ENCODE measurements around the gene TEX22.
A peak's percentile ranks its signal among the peaks of the same experiment; 100 is the strongest.

TEX22 gene

GRCh38 chr14:105367116-105368031 lies 31.0 kb upstream of the TEX22 start:
- no peak for DNase-seq

- no peak for DNase-seq
These were observed 30.3 kb upstream of the TEX22 start for GRCh38 chr14:105368032-105368417.

GRCh38 chr14:105368426-105368825 lies 29.9 kb upstream of the TEX22 start:
- no peak for DNase-seq

DNA sequence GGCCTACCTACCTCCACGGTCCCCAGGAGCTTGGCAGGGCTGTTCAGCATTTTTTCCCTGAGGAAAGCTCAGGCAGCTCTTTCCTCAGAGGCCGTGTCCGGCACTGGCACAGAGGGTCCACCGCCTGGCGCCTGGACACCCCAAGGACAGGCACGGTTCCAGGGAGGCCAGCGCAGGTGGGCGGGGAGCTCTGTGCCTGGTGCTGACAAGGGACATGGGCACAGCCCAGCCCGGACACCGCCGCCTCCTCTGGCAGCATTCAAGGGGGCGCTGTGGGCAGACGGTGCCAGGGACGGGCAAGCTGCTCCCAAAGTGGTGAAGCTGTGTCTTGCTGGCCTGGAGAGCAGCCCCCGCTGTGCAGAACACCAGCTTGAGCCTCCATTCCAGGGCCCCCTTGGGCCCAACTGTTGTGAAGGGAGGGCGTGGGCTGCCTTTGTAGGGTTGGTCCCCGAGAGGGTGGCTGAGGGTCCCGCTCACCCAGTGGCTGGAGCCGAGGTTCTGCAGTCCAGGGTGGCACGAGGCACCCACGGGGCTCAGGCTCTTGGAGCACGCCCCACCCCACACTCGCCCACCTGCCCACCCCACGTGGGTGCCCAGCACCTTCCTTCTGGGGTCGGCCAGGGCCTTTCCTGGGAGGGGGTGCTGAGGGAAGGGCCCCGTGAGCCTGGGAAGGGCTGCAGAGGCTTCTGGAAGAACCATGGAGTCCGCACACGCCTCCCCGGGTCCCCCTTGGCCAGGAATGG lies 29.3 kb upstream of the TEX22 start:
- DNase-seq, result no peak

DNA sequence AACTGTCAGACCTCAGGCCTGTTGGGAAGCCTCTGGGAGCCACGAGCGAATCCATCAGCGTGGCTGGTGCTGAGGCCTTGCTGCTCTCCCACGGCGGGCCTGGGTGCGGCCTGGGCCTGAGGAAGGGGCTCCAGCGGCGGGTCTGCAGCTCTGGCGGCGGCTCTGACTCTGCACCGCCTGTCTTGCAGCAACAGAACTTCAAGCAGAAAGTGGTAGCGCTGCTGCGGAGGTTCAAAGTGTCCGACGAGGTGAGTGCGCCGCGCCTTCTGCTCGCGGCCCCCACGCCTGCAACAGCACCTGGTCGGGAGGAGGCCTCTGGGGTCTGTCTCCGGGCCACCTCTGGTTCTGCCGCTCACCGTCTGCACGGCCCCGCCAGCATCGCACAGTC lies 28.7 kb upstream of the TEX22 start:
- DNase-seq, result no peak

- DNase-seq, result no peak
These were observed 23.9 kb upstream of the TEX22 start for GRCh38 chr14:105374389-105374788.

DNA sequence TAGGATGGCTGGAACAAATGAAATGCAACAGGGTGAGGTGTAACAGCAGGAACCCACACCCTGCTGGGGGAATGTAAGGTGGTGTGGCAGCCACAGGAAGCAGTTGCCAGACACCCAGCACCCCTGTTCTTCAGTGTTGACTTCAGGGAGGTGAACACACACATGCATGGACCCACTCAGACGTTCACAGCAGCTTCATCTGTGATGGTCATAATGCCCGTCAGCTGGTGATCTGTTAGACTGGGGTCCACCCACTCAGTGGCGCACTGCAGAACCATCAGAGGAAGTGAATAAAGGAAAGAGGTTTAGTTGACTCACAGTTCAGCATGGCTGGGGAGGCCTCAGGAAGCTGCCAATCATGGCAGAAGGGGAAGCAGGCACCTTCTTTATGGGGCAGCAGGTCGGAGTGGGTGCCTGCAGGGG lies 22.7 kb upstream of the TEX22 start:
- DNase-seq, result peak; percentile 27

GRCh38 chr14:105376521-105377440 lies 21.6 kb upstream of the TEX22 start:
- DNase-seq, result no peak

DNA sequence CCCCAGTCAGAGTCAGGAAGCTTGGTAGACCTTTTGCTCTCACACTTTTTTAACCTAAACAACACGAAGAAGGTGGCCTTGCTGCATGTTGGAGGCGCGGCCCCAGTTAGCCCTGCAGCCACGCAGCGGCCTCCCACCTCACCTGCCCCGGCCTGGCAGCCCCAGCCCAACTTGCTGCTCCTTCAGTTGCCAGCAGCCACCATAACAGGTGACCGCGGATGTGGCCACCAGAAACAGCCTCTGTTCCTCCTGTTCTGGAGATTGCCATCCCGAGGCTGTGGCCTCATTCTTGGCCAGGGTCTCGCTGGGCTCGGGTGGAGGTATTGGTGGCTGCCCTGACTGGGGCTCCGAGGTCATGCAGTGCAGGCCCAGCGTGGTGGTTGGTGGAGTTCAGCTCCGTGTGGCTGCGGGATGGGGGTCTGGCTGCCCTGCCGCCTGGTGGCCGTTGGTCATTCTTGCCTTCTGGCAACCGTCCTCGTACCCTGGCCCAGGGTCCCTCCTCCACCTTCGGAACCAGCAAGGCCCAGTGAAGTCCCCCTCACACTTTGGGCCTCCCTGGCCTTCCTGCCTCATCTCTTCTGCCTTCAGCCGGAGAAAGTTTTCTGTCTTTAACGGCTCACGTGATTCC lies 20.7 kb upstream of the TEX22 start:
- no peak for DNase-seq

DNA sequence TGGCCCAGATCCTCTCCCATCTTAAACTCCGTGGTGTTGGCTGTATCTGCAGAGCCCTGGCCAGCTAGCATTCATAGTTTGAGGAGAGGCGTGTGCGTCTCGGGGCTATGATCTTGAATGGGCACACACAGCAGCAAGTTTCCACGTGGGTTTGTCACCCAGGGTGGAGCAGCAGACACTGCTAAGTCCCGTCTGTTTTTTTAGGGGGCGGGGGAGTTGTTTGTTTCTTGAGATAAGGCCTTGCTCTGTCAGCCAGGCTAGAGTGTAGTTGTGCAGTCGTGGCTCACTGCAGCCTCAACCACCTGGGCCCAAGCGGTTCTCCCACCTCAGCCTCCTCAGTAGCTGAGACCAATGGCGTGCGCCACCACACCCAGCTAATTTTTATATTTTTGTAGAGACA lies 20.1 kb upstream of the TEX22 start:
- DNase-seq, result no peak

DNA sequence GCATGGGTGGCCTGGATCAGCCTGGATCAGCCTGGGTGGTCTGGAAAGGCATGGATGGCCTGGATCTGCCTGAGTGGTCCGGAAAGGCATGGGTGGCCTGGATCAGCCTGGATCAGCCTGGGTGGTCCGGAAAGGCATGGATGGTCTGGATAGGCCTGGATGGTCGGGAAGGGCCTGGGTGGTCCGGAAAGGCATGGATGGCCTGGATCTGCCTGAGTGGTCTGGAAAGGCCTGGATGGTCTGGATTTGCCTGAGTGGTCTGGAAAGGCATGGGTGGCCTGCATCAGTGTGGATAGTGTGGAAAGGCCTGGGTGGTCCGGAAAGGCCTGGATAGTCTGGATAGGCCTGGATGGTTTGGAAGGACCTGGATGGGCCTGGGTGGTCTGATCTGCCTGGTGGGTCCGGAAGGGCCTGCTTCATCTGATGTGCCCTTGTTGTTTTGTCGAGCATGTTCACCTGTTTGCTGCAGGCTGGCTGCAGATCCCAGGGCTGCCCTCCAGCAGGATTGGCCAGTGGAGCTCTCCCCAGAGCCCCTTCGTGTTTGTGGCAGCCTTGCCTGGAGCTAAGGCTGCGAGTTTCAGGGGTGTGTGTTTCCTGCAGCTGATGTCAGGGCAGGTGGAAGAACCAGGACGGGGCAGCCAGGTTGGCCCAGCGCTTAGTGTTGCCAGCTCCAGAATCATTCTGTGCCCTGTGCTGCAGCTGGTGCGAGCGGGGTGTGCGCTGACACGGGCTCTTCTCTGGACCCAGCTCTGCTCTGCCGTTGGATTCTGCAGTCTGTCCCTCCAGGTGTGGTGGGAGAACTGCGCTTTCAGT lies 19.3 kb upstream of the TEX22 start:
- no peak for DNase-seq

DNA sequence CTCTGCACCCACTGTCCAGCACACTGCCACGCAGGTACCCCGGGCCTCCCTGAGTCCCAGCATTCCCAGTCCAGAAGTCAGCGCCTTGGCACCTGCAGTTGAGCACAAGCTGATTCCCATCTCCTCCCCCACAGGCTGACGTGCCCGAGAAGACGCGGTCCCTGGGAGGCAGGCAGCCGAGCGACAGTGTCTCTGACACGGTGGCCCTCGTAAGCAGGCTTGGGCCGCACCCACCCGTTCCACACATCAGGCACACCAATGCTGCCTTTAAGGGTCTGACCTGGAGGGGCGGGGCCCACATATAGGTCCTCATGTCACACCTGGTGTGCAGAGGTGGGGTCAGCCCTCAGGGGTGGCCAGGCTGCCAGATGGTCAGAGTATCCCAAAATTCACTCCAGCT lies 18.4 kb upstream of the TEX22 start:
- DNase-seq, result no peak

GRCh38 chr14:105380756-105381155 lies 17.6 kb upstream of the TEX22 start:
- no peak for DNase-seq

DNA sequence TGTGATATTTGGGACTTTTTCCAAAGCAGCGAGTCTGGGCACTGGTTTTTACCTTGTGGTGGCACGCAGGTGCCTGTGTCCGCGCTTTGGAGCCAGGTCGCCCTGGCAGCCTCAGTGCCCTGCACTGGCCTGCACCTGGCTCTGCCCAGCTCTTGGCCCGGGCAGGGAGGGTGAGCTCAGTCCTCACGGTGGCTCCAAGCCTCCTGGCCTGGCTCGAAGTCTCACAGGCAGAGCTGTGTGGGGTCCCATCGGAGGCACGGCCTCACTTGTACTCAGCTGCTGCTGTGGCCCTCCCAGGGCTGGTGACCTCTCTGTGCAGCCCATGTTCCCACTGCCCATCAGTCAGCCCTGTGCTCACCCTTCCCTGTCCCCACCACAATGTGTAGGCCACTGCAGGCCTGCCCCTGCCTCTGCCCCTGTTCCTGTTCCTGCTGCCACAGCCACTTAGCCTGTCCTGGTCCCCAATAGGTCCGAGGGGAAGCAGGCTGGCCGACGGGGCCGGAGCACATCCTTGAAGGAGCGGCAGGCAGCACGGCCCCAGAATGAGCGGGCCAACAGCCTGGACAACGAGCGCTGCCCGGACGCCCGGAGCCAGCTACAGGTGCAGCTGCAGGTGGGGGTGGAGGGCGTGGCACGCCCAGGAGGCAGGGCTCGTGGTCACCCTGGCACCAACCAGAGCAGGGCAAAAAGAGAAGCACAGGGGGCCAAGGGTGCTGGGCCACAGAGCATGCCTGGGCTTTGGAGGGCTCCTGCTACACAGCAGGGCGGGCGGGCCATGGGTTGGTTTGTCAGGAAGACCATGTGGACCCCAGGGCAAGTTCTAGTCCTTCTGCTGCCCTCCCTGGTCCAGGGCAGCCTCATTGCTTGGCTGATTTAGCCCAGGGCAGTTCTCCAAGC lies 16.6 kb upstream of the TEX22 start:
- no peak for DNase-seq

- no peak for DNase-seq
These were observed 15.8 kb upstream of the TEX22 start for GRCh38 chr14:105382343-105383082.

GRCh38 chr14:105383083-105383730 lies 15.1 kb upstream of the TEX22 start:
- DNase-seq, result no peak

GRCh38 chr14:105384041-105384557 lies 14.2 kb upstream of the TEX22 start:
- DNase-seq, result no peak

DNA sequence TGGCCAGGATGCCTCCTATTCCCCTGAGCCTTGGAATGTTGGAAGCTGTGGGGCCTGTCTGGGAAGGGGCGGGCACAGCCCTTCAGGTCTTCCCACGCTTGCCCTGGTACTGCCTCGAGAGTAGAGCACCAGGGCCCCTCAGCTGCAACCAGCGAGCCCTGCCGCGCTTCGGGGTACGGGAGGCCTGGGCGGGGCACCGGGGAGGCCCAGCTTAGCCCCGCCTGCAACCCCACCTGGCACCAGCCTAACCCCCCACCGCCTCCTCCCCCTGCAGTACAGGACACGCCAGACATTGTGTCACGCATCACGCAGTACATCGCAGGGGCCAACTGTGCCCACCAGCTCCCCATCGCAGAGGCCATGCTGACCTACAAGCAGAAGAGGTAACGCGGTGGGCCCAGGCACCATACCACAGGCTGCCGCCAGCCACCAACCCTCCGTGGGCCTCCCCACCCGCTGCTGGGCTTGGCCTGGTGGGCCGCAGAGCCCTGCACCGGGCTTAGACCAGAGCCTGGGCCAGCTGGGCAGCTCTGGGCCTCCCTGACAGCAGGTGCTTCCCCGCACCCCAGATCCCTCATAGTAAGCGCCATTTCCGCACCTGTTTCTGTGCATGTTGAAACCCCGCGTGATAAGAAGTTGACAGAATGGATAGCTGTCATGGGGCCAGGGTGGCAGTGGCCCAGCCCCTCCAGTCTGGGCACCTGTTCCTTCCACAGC lies 13.6 kb upstream of the TEX22 start:
- DNase-seq, result no peak

DNA sequence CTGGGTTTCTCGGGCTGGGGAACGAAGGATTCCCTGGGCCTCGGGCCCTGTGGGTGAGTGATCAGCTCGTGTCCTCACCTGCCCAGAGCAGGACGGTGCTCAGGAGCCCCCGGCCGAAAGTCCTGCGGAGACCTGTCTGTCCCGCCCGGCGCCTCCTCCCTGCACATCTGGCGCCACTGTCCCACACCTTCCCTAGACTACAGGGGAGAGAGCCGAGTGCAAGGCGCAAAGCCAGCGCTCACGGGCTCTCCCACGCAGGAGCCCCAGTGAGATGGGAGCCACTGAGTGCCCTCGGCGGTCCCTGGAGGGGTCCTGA lies 13.1 kb upstream of the TEX22 start:
- DNase-seq, result no peak
